H9 (cell line): ENCODE data around the gene DCHS1. TPM values are rescaled to one million over a fixed set of nuclear protein-coding genes. Genes with fewer than 3 reads are reported as not detected.

ENCODE experiments used
- DNase-seq: peaks from one replicate; pipeline ENCODE4 v3.0.0-alpha.2; 2017
- H2AFZ ChIP-seq: one replicate; pipeline ENCODE4 v1.6.1; 2013; ENCODE audit warnings: mild to moderate bottlenecking, low read length, control low read depth, moderate library complexity
- H2AK5ac ChIP-seq: 2 replicates; pipeline ENCODE4 v1.6.1; 2013; ENCODE audit warnings: low read length, control low read depth, mixed read lengths; ENCODE audit not compliant: insufficient read length
- H2BK120ac ChIP-seq: one replicate; pipeline ENCODE4 v1.6.1; 2013; ENCODE audit warnings: low read depth, mild to moderate bottlenecking, low read length, control low read depth, inconsistent platforms; ENCODE audit not compliant: poor library complexity, severe bottlenecking
- H2BK12ac ChIP-seq: 2 replicates; pipeline ENCODE4 v1.6.1; 2013; ENCODE audit warnings: low read length, control low read depth, mixed read lengths, low read depth; ENCODE audit not compliant: insufficient read length
- H2BK15ac ChIP-seq: 2 replicates; pipeline ENCODE4 v1.6.1; 2013; ENCODE audit warnings: low read depth, low read length, control low read depth
- H2BK20ac ChIP-seq: one replicate; pipeline ENCODE4 v1.6.1; 2013; ENCODE audit warnings: low read depth, mild to moderate bottlenecking, low read length, control low read depth, inconsistent platforms; ENCODE audit not compliant: poor library complexity, severe bottlenecking
- H2BK5ac ChIP-seq: 2 replicates; pipeline ENCODE4 v1.6.1; 2013; ENCODE audit warnings: low read length, control low read depth, mixed read lengths; ENCODE audit not compliant: insufficient read length
- H3K14ac ChIP-seq: 2 replicates; pipeline ENCODE4 v1.6.1; 2013; ENCODE audit warnings: low read length, control low read depth; ENCODE audit not compliant: insufficient read depth
- H3K18ac ChIP-seq: 2 replicates; pipeline ENCODE4 v1.6.1; 2013; ENCODE audit warnings: low read depth, mild to moderate bottlenecking, mixed read lengths, low read length, control low read depth; ENCODE audit not compliant: insufficient read length
- H3K23ac ChIP-seq: 2 replicates; pipeline ENCODE4 v1.6.1; 2013; ENCODE audit warnings: low read length, control low read depth, mixed read lengths, low read depth; ENCODE audit not compliant: insufficient read length
- H3K23me2 ChIP-seq: 2 replicates; pipeline ENCODE4 v1.6.1; 2013; ENCODE audit warnings: low read depth, mild to moderate bottlenecking, mixed read lengths, low read length, control low read depth; ENCODE audit not compliant: insufficient read length, poor library complexity, severe bottlenecking
- H3K27ac ChIP-seq: 2 replicates; pipeline ENCODE4 v1.5.1; 2013; ENCODE audit warnings: low read length, control low read depth, mixed read lengths, low read depth; ENCODE audit not compliant: insufficient read length
- H3K27me3 ChIP-seq: 2 replicates; pipeline ENCODE4 v1.6.1; 2013; ENCODE audit warnings: low read length, control low read depth, inconsistent platforms; ENCODE audit not compliant: insufficient read depth
- H3K4ac ChIP-seq: 2 replicates; pipeline ENCODE4 v1.6.1; 2013; ENCODE audit warnings: low read depth, mild to moderate bottlenecking, control low read depth, inconsistent platforms, low read length, moderate library complexity
- H3K4me1 ChIP-seq: 2 replicates; pipeline ENCODE4 v1.6.1; 2013; ENCODE audit warnings: low read length, control low read depth, inconsistent platforms; ENCODE audit not compliant: insufficient read depth
- H3K4me2 ChIP-seq: 2 replicates; pipeline ENCODE4 v1.6.1; 2013; ENCODE audit warnings: low read length, control low read depth, mixed read lengths; ENCODE audit not compliant: insufficient read length, insufficient read depth
- H3K56ac ChIP-seq: 2 replicates; pipeline ENCODE4 v1.6.1; 2013; ENCODE audit warnings: low read depth, mild to moderate bottlenecking, mixed read lengths, low read length, control low read depth; ENCODE audit not compliant: insufficient read length
- H3K79me1 ChIP-seq: 2 replicates; pipeline ENCODE4 v1.6.1; 2013; ENCODE audit warnings: low read depth, mild to moderate bottlenecking, moderate library complexity, low read length, control low read depth, inconsistent platforms; ENCODE audit not compliant: insufficient read depth, poor library complexity, severe bottlenecking
- H3K79me2 ChIP-seq: 2 replicates; pipeline ENCODE4 v1.6.1; 2013; ENCODE audit warnings: low read length, control low read depth, inconsistent platforms; ENCODE audit not compliant: insufficient read depth
- H3K9ac ChIP-seq: 2 replicates; pipeline ENCODE4 v1.6.1; 2013; ENCODE audit warnings: low read length, control low read depth, mixed read lengths; ENCODE audit not compliant: insufficient read length; ENCODE audit errors: extremely low read depth
- H3K9me3 ChIP-seq: one replicate; pipeline ENCODE4 v1.6.1; 2013; ENCODE audit warnings: low read depth, low read length, inconsistent platforms; ENCODE audit not compliant: control insufficient read depth
- H3T11ph ChIP-seq: one replicate; pipeline ENCODE4 v1.6.1; 2013; ENCODE audit warnings: mild to moderate bottlenecking, low read length, control low read depth, inconsistent platforms
- H4K20me1 ChIP-seq: one replicate; pipeline ENCODE4 v1.6.1; 2013; ENCODE audit not compliant: control insufficient read depth, insufficient read length, insufficient read depth
- H4K5ac ChIP-seq: 2 replicates; pipeline ENCODE4 v1.6.1; 2013; ENCODE audit warnings: low read depth, mild to moderate bottlenecking, mixed read lengths, low read length, control low read depth; ENCODE audit not compliant: insufficient read length
- H4K8ac ChIP-seq: replicated peaks from 2 replicates; pipeline ENCODE4 v1.6.1; 2013; ENCODE audit warnings: low read length, control low read depth, mixed read lengths, low read depth; ENCODE audit not compliant: insufficient read length
- H4K91ac ChIP-seq: 2 replicates; pipeline ENCODE4 v1.6.1; 2013; ENCODE audit warnings: low read depth, mild to moderate bottlenecking, moderate library complexity, mixed read lengths, low read length, control low read depth; ENCODE audit not compliant: insufficient read length
- H3K27ac Mint-ChIP-seq, 3 experiments: 2 replicates in 2 of 3; 3 replicates in 1 of 3; pipeline ENCODE4 v1.8.0; 2020 to 2021; ENCODE audit warnings: mixed read lengths in 3 of 3, mild to moderate bottlenecking in 1 of 3, moderate library complexity in 1 of 3
- H3K27me3 Mint-ChIP-seq: 2 replicates; pipeline ENCODE4 v1.8.0; 2021; ENCODE audit warnings: low read depth, mild to moderate bottlenecking, moderate library complexity, mixed read lengths
- H3K36me3 Mint-ChIP-seq, 3 experiments: 2 replicates in 2 of 3; 3 replicates in 1 of 3; pipeline ENCODE4 v1.8.0; 2020 to 2021; ENCODE audit warnings: low read depth in 3 of 3, mixed read lengths in 3 of 3; ENCODE audit not compliant: insufficient read depth in 1 of 3
- H3K4me1 Mint-ChIP-seq, 2 experiments: 2 replicates each; pipeline ENCODE4 v1.8.0; 2020; ENCODE audit warnings: mixed read lengths in 2 of 2
- H3K4me3 Mint-ChIP-seq, 2 experiments: 2 replicates in 1 of 2; 3 replicates in 1 of 2; pipeline ENCODE4 v1.8.0; 2020 to 2021; ENCODE audit warnings: mild to moderate bottlenecking in 2 of 2, mixed read lengths in 2 of 2, moderate library complexity in 1 of 2
- H3K9me3 Mint-ChIP-seq, 2 experiments: 2 replicates in 1 of 2; 3 replicates in 1 of 2; pipeline ENCODE4 v1.8.0; 2020; ENCODE audit warnings: mild to moderate bottlenecking in 2 of 2, mixed read lengths in 2 of 2, moderate library complexity in 1 of 2
- WGBS: extraction: QIAGEN DNeasy Blood & Tissue Kit; methylation state at CpG from one replicate; pipeline ENCODE4 v1.1.7; 2013; ENCODE audit warnings: missing lambda C conversion rate, low lambda C conversion rate, mixed read lengths; ENCODE audit not compliant: insufficient read length; ENCODE audit errors: extremely low coverage; 5-methylcytosine and 5-hydroxymethylcytosine counted together
- total RNA-seq: library from RNA; stranded (reverse); gene quantifications from 2 replicates; pipeline ENCODE4 v1.2.1, GENCODE V29; 2021
- TF ChIP-seq, protein P1 (sequence below): fragments of 200-600 bp; sonication (generic); conservative IDR thresholded peaks from 3 replicates; pipeline ENCODE4 v1.8.0; 2021; ENCODE audit warnings: antibody characterized with exemption, mild to moderate bottlenecking

DCHS1 gene
- total RNA-seq, 1 experiment from 2014 or later, result 12.5 TPM

DNA sequence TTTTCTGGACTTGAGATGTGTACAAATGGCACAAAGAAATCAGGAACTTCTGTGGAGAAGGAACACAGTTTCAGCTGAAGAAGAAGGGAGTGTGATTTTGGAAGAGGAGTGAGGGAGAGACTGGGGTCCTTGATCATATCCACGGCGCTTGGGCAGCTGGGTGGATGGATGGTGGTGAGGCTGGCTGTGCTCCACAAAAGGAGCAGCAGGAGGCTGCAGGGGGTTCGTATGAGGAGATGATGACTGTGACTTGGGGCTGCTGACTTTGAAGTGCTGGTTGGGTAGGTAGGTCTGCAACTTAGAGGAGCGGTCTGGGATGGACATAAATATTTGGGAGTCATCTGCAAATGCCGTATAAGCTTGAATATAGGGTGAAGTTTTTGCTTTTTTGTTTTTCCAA is 1.3 kb upstream of the DCHS1 start:
- no peaks in the 10 kb centered on the region for H4K20me1 ChIP-seq
- H2AK5ac ChIP-seq, result no peak overlapping the region
- H2AFZ ChIP-seq, result no peak overlapping the region
- H3K4me1 Mint-ChIP-seq, result peaks cover 10 to 11% of the 10 kb centered on the region in 2 experiments
- no peaks in the 10 kb centered on the region for H3K9me3 Mint-ChIP-seq
- no peak for DNase-seq
- H2BK5ac ChIP-seq, result no peak overlapping the region
- no CpG with 5 or more reads among the region's 5 CpGs for WGBS
- peak overlapping the region; percentile 90 for H3K4me2 ChIP-seq
- H2BK12ac ChIP-seq, result no peak overlapping the region
- no peak overlapping the region for H3T11ph ChIP-seq
- no peak overlapping the region for H3K23ac ChIP-seq
- peaks cover 21% of the 10 kb centered on the region for H3K27me3 Mint-ChIP-seq
- peaks cover 1% of the 10 kb centered on the region; the same call in 1 of the 2 replicates for H3K4me1 ChIP-seq
- no peak overlapping the region for H3K18ac ChIP-seq
- no peak overlapping the region for H2BK120ac ChIP-seq
- no peak overlapping the region for H4K5ac ChIP-seq
- no peak overlapping the region for H3K9ac ChIP-seq
- H4K91ac ChIP-seq, result no peak overlapping the region
- H4K8ac ChIP-seq, result no peak overlapping the region
- no peaks in the 10 kb centered on the region for H3K79me2 ChIP-seq
- no peak overlapping the region for H3K14ac ChIP-seq
- no peak overlapping the region for H3K27ac ChIP-seq
- TF ChIP-seq, protein P1, sequence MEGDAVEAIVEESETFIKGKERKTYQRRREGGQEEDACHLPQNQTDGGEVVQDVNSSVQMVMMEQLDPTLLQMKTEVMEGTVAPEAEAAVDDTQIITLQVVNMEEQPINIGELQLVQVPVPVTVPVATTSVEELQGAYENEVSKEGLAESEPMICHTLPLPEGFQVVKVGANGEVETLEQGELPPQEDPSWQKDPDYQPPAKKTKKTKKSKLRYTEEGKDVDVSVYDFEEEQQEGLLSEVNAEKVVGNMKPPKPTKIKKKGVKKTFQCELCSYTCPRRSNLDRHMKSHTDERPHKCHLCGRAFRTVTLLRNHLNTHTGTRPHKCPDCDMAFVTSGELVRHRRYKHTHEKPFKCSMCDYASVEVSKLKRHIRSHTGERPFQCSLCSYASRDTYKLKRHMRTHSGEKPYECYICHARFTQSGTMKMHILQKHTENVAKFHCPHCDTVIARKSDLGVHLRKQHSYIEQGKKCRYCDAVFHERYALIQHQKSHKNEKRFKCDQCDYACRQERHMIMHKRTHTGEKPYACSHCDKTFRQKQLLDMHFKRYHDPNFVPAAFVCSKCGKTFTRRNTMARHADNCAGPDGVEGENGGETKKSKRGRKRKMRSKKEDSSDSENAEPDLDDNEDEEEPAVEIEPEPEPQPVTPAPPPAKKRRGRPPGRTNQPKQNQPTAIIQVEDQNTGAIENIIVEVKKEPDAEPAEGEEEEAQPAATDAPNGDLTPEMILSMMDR, result no peak
- no peak overlapping the region for H3K56ac ChIP-seq
- H2BK15ac ChIP-seq, result no peak overlapping the region
- H3K4ac ChIP-seq, result no peak overlapping the region
- H2BK20ac ChIP-seq, result no peak overlapping the region
- H3K36me3 Mint-ChIP-seq, result no peaks in the 10 kb centered on the region
- H3K4me3 Mint-ChIP-seq, result peak overlapping the region; percentile 72 to 90
- no peaks in the 10 kb centered on the region for H3K79me1 ChIP-seq
- H3K27me3 ChIP-seq, result peaks cover 22% of the 10 kb centered on the region; the same call in 1 of the 2 replicates
- H3K9me3 ChIP-seq, result no peaks in the 10 kb centered on the region
- no peak overlapping the region for H3K27ac Mint-ChIP-seq
- peaks cover 7% of the 10 kb centered on the region for H3K23me2 ChIP-seq
